Measurements from ENCODE around the gene ZKSCAN4. TPM values are rescaled to one million over a fixed set of nuclear protein-coding genes. Genes with fewer than 3 reads are reported as not detected.

The ZKSCAN4 gene
- total and polyA plus RNA-seq, 10 of the 15 experiments (the other 5 are each of a cell fraction or from before 2014, with no cell fraction given): 3.0 to 6.5 (median 5.0) TPM

- TF ChIP-seq USF2 (IDR thresholded peaks at IDR 0.05; ENCODE audit: borderline replicate concordance, low read depth, low read length) (no peak), BMI1 (IDR thresholded peaks at IDR 0.05; ENCODE audit: borderline replicate concordance) (no peak), SP1 (IDR thresholded peaks at IDR 0.05; ENCODE audit: low read depth, low read length) (no peak), CEBPB (IDR thresholded peaks at IDR 0.05; ENCODE audit: borderline replicate concordance in 1 of 2, low read depth in 2 of 2, low read length in 2 of 2) (no peak), USF1 (IDR thresholded peaks at IDR 0.05; ENCODE audit: borderline replicate concordance, extremely low read length, insufficient read depth, low read depth, low read length) (no peak), BACH1 (IDR thresholded peaks at IDR 0.05; ENCODE audit: borderline replicate concordance) (no peak), KDM1A (IDR thresholded peaks at IDR 0.05; ENCODE audit: borderline replicate concordance) (no peak), CBX3 (IDR thresholded peaks at IDR 0.05; ENCODE audit: borderline replicate concordance, low read depth) (no peak), GABPA (IDR thresholded peaks at IDR 0.05; ENCODE audit: low read depth) (no peak), NBN (IDR thresholded peaks at IDR 0.05) (no peak), BCL3 (IDR thresholded peaks at IDR 0.05; ENCODE audit: borderline replicate concordance, insufficient read depth, low read depth, low read length, poor library complexity, severe bottlenecking) (no peak)
Measured at GRCh38 chr6:28267695-28268059, 15.6 kb upstream of the ZKSCAN4 start (continued).

Data from GM12878 (cell line).